ENCODE data around the gene KHNYN. TPM values are rescaled to one million over a fixed set of nuclear protein-coding genes. Genes with fewer than 3 reads are reported as not detected.

The KHNYN gene
- total and polyA plus RNA-seq, 2 experiments from 2014 or later = 35.7 to 90.7 TPM

DNA sequence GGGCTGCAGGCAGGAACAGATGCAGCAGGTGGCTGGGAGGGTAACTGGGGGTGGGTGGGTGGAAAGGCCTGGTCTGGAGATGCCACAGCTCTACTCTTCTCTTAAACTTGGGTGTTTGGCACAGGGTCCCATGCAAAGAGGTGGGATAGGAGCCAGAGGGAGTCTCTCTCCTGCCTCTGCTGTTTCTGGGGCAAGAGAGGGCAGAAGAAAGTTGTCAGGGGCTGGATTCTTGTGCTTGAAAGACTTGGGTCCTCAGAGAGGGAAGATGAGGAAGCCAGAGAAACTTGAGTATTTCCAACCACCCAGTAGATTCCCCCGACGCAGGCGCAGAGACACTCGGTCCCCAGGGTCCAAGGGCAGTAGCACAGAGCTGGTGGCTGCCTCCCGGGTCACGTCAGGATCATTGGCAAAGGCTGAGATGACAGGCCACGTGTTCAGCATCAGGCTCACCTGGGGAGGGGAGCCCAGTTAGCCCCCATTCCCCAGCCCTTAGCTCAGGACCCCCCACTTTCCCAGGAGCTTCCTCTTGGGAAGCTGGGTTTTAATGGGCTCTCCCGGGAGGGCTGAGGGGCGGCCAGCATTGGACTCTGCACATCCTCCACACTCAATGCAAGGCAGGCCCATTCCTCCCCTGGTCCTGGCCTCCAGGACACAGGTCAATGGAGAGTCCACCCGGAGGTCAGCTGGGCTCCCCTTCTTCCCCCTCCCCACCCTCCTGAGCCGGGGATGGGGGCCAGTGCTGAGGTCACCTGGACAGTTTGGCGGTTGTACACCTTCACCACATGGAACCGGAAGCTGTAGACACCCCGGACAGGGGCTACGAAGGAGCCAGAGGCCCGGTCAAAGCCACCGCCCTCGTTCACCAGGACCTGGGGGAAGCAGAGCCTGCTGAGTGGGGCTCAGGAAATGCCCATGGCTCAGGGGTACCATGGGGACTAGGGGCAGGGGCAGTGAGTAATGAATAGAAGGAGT lies 1.9 kb upstream of the KHNYN start:
- no peak overlapping the region for H3K4me3 ChIP-seq
- TF ChIP-seq, protein P1, sequence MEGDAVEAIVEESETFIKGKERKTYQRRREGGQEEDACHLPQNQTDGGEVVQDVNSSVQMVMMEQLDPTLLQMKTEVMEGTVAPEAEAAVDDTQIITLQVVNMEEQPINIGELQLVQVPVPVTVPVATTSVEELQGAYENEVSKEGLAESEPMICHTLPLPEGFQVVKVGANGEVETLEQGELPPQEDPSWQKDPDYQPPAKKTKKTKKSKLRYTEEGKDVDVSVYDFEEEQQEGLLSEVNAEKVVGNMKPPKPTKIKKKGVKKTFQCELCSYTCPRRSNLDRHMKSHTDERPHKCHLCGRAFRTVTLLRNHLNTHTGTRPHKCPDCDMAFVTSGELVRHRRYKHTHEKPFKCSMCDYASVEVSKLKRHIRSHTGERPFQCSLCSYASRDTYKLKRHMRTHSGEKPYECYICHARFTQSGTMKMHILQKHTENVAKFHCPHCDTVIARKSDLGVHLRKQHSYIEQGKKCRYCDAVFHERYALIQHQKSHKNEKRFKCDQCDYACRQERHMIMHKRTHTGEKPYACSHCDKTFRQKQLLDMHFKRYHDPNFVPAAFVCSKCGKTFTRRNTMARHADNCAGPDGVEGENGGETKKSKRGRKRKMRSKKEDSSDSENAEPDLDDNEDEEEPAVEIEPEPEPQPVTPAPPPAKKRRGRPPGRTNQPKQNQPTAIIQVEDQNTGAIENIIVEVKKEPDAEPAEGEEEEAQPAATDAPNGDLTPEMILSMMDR (IDR thresholded peaks at IDR 0.05; ENCODE audit: low read depth, low read length) = no peak
- DNase-seq (ENCODE audit: low read depth in 1 of 2, low spot score in 1 of 2) = no peak

DNA sequence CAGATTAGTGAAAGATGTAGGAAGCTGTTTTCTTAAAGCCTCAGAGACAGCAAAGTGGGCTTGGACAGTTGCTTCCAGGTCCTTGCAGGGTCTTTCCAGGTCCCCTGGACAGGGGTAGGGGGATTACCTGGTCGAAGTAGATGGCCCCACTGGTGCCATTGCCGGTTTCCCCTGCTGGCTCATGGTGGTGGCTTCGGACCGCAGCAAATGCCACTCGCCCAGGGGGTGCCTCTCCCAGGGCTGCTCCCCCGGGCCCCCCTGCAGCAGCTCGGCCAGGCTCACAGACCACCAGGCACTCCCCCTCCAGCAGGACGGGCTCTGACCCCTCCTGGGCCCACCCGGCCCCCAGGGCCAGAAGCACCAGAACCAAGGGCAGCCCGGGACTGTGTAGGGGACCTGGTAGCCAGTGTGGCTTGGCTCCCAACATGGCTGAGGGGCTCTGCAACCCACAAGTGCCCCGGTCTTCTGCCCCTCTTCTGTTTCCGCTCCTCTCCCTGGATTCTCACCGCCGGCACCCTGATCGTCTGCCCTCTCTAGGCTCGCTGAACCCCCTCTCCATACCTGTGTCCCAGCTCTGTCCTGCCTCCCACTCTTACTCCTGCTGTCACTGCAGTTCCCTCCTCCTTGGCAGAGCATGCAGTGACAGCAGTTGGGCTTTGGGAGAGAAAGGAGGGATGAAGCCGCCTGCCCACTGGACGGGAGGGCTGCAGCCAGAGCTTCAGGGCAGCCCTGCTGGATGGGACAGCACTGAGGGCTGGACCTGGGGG lies 943 bp upstream of the KHNYN start:
- DNase-seq (ENCODE audit: low read depth in 1 of 2, low spot score in 1 of 2) = no peak
- no peaks in the 10 kb centered on the region for H3K9me3 ChIP-seq (ENCODE audit: low read depth)
- TF ChIP-seq, protein P1 (IDR thresholded peaks at IDR 0.05; ENCODE audit: low read depth, low read length) = no peak
- peaks cover 9% of the 10 kb centered on the region for H3K4me1 ChIP-seq (ENCODE audit: low read depth)
- no peak overlapping the region for H3K4me3 ChIP-seq
- H3K27me3 ChIP-seq = no peaks in the 10 kb centered on the region
- H3K36me3 ChIP-seq = peaks cover 14% of the 10 kb centered on the region
- peak overlapping the region; percentile 93 for H3K27ac ChIP-seq

More for the DNA sequence above, 1.9 kb upstream of the KHNYN start:
- Histone ChIP-seq H3K36me3 (peaks cover 4% of the 10 kb centered on the region), H3K9me3 (ENCODE audit: low read depth) (no peaks in the 10 kb centered on the region), H3K4me1 (ENCODE audit: low read depth) (peaks cover 9% of the 10 kb centered on the region), H3K27ac (no peak overlapping the region), H3K27me3 (no peaks in the 10 kb centered on the region)

DNA sequence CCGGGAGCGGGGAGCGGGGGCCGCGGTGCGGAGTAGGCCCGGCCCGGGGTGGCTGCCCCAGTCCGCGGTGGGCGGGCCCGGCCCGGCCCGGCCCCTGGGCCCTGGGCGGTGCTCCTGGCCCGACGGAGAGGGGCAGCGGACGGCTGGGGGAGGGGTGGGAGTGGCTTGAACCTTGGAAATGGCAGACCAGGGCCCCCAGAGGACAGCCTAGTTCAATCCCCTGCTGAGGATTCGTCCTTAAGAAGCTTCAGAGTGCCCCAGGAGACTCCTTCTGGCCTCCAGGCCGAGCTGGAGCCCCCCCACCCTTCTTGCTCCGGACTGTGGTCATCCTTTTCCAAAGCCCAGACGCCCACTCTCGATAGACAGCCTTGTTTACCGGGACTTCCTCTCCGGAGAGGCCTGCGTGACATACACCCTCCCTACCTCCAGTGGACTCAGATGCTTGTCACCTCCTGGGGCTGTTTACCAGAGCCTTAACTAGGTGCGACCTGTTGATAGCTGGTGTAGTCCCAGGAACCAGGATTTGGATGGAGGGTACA lies 458 bp downstream of the KHNYN start:
- peak; percentile 85 to 91 for DNase-seq (ENCODE audit: low read depth in 1 of 2, low spot score in 1 of 2)
- Histone ChIP-seq H3K4me3 (peak overlapping the region; percentile 66), H3K4me1 (ENCODE audit: low read depth) (peaks cover 9% of the 10 kb centered on the region), H3K27ac (peak overlapping the region; percentile 93), H3K36me3 (peaks cover 18% of the 10 kb centered on the region), H3K27me3 (no peaks in the 10 kb centered on the region), H3K9me3 (ENCODE audit: low read depth) (no peaks in the 10 kb centered on the region)
- TF ChIP-seq, protein P1 (IDR thresholded peaks at IDR 0.05; ENCODE audit: low read depth, low read length) = no peak

DNA sequence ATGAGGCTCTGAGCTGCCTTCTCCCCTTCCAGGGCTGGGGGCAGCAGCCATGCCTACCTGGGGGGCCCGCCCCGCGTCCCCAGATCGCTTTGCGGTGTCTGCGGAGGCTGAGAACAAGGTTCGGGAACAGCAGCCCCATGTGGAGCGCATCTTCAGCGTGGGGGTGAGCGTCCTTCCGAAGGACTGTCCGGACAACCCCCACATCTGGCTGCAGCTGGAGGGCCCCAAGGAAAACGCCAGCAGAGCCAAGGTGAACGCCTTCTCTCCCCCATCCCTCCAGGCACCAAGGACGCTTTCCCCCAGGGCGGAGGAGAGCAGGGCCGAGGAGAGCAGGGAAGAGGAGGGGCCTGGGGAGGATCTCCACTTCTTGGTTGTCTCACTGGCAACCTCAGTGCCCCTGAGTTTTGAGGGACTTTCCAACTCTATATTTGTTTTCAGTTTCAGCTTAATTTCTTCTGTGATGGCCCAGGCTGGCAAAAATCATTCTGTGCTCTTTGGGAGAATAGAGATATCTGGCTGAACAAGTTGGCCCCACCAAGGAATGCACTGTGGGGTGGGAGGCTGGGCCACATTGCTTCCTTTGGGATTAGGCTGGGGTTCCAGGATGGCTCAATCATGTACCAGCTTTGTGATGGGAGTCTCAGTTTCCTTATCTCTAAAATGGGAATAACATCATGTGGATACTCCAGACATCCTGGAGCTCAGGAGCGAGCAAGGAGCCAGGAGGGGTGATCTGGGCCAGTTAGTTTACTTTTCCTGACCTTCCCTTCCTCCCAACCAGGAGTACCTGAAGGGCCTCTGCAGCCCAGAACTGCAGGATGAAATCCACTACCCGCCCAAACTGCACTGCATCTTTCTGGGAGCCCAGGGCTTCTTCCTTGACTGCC lies 1.2 kb downstream of the KHNYN start:
- Histone ChIP-seq H3K27ac (peak overlapping the region; percentile 93), H3K36me3 (peaks cover 18% of the 10 kb centered on the region), H3K4me1 (ENCODE audit: low read depth) (peaks cover 9% of the 10 kb centered on the region), H3K27me3 (no peaks in the 10 kb centered on the region), H3K4me3 (peak overlapping the region; percentile 66), H3K9me3 (ENCODE audit: low read depth) (no peaks in the 10 kb centered on the region)
- DNase-seq (ENCODE audit: low read depth in 1 of 2, low spot score in 1 of 2) = peak in 1 of 2 donors; percentile 61
- TF ChIP-seq, protein P1 (IDR thresholded peaks at IDR 0.05; ENCODE audit: low read depth, low read length) = no peak
